HepG2 (cell line): ENCODE data around the gene PPP1R1B. TPM values are rescaled to one million over a fixed set of nuclear protein-coding genes. Genes with fewer than 3 reads are reported as not detected.
A peak's percentile ranks its signal among the peaks of the same experiment; 100 is the strongest.

Experiments
- AHR ChIP-seq: IDR thresholded peaks from 2 replicates; pipeline ENCODE4 v1.6.1; 2018; ENCODE audit warnings: missing genetic modification reagents, missing compliant biosample characterization
- ASH2L ChIP-seq: fragments of 300-600, 200-600 bp; sonication (generic); IDR thresholded peaks from 2 replicates; pipeline ENCODE4 v1.7.0; 2017; ENCODE audit warnings: low read depth, mild to moderate bottlenecking, moderate library complexity, mixed read lengths, low read length; ENCODE audit not compliant: insufficient read length
- FOXA1 ChIP-seq, 2 experiments: fragments of 450-650 bp in 1 of 2; sonication (generic) in 1 of 2; formaldehyde crosslinking in 1 of 2; IDR thresholded peaks; 2 replicates each; pipeline versions ENCODE4 v1.4.0 to v1.6.1; 2016 to 2020; ENCODE audit warnings: missing genetic modification reagents in 1 of 2
- FOXP1 ChIP-seq, 2 experiments: fragments of 450-650 bp in 1 of 2; IDR thresholded peaks; 2 replicates each; pipeline ENCODE4 v1.6.1; 2017 to 2018; ENCODE audit warnings: antibody characterized with exemption in 1 of 2
- GABPB1 ChIP-seq: IDR thresholded peaks from 2 replicates; pipeline ENCODE4 v1.6.1; 2016; ENCODE audit warnings: mild to moderate bottlenecking, missing genetic modification reagents, moderate library complexity, missing compliant biosample characterization
- GLI4 ChIP-seq: sonication (generic); formaldehyde crosslinking; IDR thresholded peaks from 2 replicates; pipeline ENCODE4 v1.5.1; 2020; ENCODE audit warnings: missing genetic modification reagents, mild to moderate bottlenecking, moderate library complexity, borderline replicate concordance
- MIER2 ChIP-seq: IDR thresholded peaks from 2 replicates; pipeline ENCODE4 v1.6.1; 2016; ENCODE audit warnings: missing biosample characterization, missing genetic modification reagents
- PAXIP1 ChIP-seq: sonication (generic); formaldehyde crosslinking; conservative IDR thresholded peaks from 2 replicates; pipeline ENCODE4 v1.4.0; 2020; ENCODE audit warnings: mild to moderate bottlenecking, missing genetic modification reagents, moderate library complexity
- PHF21A ChIP-seq: sonication (generic); formaldehyde crosslinking; IDR thresholded peaks from 2 replicates; pipeline ENCODE4 v1.5.0; 2020; ENCODE audit warnings: mild to moderate bottlenecking, missing genetic modification reagents
- PHF5A ChIP-seq: IDR thresholded peaks from one replicate; pipeline ENCODE4 v1.6.1; 2018; ENCODE audit warnings: low read depth, missing genetic modification reagents; ENCODE audit not compliant: unreplicated experiment
- TAF1 ChIP-seq: sonication (generic); formaldehyde crosslinking; IDR thresholded peaks from 2 replicates; pipeline ENCODE4 v1.4.0; 2020; ENCODE audit warnings: missing genetic modification reagents
- ZBTB38 ChIP-seq: sonication (generic); formaldehyde crosslinking; IDR thresholded peaks from 2 replicates; pipeline ENCODE4 v1.5.1; 2020; ENCODE audit warnings: mild to moderate bottlenecking, missing genetic modification reagents
- ZGPAT ChIP-seq: IDR thresholded peaks from 2 replicates; pipeline ENCODE4 v1.6.1; 2016; ENCODE audit warnings: mild to moderate bottlenecking
- ZNF136 ChIP-seq: sonication (generic); formaldehyde crosslinking; IDR thresholded peaks from 2 replicates; pipeline ENCODE4 v1.8.1; 2022; ENCODE audit warnings: low read depth, mild to moderate bottlenecking, moderate library complexity, missing genetic modification reagents
- ZNF343 ChIP-seq: sonication (generic); formaldehyde crosslinking; IDR thresholded peaks from 2 replicates; pipeline ENCODE4 v1.4.0; 2020; ENCODE audit warnings: mild to moderate bottlenecking, missing genetic modification reagents
- ZNF619 ChIP-seq: sonication (generic); formaldehyde crosslinking; IDR thresholded peaks from 2 replicates; pipeline ENCODE4 v1.4.0; 2020; ENCODE audit warnings: mild to moderate bottlenecking, missing genetic modification reagents
- ZNF704 ChIP-seq: sonication (generic); formaldehyde crosslinking; IDR thresholded peaks from 2 replicates; pipeline ENCODE4 v1.8.1; 2023; ENCODE audit warnings: mild to moderate bottlenecking, inconsistent platforms, moderate library complexity, missing genetic modification reagents, borderline replicate concordance
- polyA plus RNA-seq, 8 experiments: library from polyadenylated mRNA; depleted of rRNA in 3 of 8; stranded (reverse) in 7 of 8; unstranded in 1 of 8; fragments of >200 nt; fragmentation: Illumina TruSeq in 4 of 8; extraction: Trizol in 4 of 8; gene quantifications; 2 replicates each; pipeline versions ENCODE4 v1.2.1 to v1.2.3, GENCODE V29; 2011 to 2016; ENCODE audit warnings: low read depth in 4 of 8, missing spikeins in 1 of 8, mixed read lengths in 1 of 8; ENCODE audit not compliant: insufficient read depth in 1 of 8
- total RNA-seq, 5 experiments: library from RNA; depleted of rRNA; stranded (reverse); fragments of >200 nt; fragmentation: Illumina TruSeq; extraction: Trizol; gene quantifications; 2 replicates each; pipeline ENCODE4 v1.2.3, GENCODE V29; 2016; ENCODE audit warnings: low read depth in 1 of 5
- TF ChIP-seq, protein P1 (sequence below): sonication (generic); formaldehyde crosslinking; IDR thresholded peaks from 2 replicates; pipeline ENCODE4 v1.4.0; 2020; ENCODE audit warnings: mild to moderate bottlenecking, missing genetic modification reagents
- TF ChIP-seq, protein P2 (sequence below): sonication (generic); formaldehyde crosslinking; IDR thresholded peaks from 2 replicates; pipeline ENCODE4 v1.4.0; 2020; ENCODE audit warnings: missing genetic modification reagents, low read depth, mild to moderate bottlenecking, borderline replicate concordance

PPP1R1B gene
- total and polyA plus RNA-seq, 2 of the 13 experiments (the other 11 are each of a cell fraction or from before 2014, with no cell fraction given) = 0.08 TPM; not detected in 1

DNA sequence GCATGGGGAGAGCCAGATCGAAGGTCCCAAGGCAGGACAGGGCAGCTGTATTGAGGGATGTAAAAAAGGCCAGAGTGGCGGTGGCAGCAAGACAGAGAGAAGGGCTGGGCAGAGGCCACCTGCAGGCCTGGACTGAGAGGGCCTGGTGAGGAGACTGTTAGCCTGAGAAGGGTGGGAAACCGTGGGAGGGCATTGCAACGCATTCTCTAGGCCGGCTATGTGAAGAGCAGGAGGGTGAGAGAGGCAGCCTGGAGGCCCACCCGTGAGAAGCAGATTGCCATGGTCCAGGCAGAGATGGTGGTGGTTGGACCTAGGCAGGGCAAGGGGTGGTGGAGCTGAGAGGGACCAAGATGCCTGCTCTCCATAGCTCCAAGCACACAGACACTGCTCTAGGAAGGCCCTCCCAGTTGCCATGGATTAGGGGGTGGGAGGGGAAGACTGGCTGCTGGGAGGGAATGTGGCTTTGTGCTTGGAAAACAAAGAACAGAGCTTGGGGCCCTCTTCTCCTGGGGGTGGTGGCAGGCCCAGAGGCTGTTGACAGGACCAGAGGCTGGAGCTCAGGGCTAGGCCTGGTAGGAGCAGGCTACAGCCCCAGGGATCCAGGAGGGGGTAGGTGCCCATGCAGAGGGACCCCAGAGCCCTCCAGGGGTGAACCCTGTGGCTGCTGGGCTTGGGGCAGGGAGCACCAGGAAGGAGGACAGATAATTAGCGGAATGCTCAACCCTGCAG lies 26.0 kb downstream of the PPP1R1B start (continued):
- TF ChIP-seq, protein P1, sequence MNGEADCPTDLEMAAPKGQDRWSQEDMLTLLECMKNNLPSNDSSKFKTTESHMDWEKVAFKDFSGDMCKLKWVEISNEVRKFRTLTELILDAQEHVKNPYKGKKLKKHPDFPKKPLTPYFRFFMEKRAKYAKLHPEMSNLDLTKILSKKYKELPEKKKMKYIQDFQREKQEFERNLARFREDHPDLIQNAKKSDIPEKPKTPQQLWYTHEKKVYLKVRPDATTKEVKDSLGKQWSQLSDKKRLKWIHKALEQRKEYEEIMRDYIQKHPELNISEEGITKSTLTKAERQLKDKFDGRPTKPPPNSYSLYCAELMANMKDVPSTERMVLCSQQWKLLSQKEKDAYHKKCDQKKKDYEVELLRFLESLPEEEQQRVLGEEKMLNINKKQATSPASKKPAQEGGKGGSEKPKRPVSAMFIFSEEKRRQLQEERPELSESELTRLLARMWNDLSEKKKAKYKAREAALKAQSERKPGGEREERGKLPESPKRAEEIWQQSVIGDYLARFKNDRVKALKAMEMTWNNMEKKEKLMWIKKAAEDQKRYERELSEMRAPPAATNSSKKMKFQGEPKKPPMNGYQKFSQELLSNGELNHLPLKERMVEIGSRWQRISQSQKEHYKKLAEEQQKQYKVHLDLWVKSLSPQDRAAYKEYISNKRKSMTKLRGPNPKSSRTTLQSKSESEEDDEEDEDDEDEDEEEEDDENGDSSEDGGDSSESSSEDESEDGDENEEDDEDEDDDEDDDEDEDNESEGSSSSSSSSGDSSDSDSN (CRISPR knock-in tag) = peak; percentile 73
- TF ChIP-seq FOXP1 (IDR thresholded peaks at IDR 0.05) (no peak), FOXP1 (CRISPR knock-in tag; IDR thresholded peaks at IDR 0.05) (0 out of 2 replicates have a peak, but pooled peaks have one; percentile 24), ZNF619 (0 out of 2 replicates have a peak, but pooled peaks have one; percentile 53), ZNF704 (0 out of 2 replicates have a peak, but pooled peaks have one; percentile 29), AHR (CRISPR knock-in tag) (peak; percentile 59; the same call in 1 of the 2 replicates), ZBTB38 (CRISPR knock-in tag) (no peak; the same call in 1 of the 2 replicates), PHF5A (CRISPR knock-in tag) (no peak), GABPB1 (CRISPR knock-in tag) (peak; percentile 25; the same call in 1 of the 2 replicates), GLI4 (no peak), ZNF343 (peak; percentile 35; the same call in 1 of the 2 replicates), ZNF136 (CRISPR knock-in tag) (no peak), FOXA1 (IDR thresholded peaks at IDR 0.05) (no peak), FOXA1 (CRISPR knock-in tag; IDR thresholded peaks at IDR 0.05) (peak; percentile 43), MIER2 (CRISPR knock-in tag) (no peak), ZGPAT (CRISPR knock-in tag) (no peak), TAF1 (CRISPR knock-in tag) (0 out of 2 replicates have a peak, but pooled peaks have one; percentile 29), PAXIP1 (CRISPR knock-in tag) (peak; percentile 76), ASH2L (peak; percentile 23), PHF21A (CRISPR knock-in tag) (0 out of 2 replicates have a peak, but pooled peaks have one; percentile 16)
- TF ChIP-seq, protein P2, sequence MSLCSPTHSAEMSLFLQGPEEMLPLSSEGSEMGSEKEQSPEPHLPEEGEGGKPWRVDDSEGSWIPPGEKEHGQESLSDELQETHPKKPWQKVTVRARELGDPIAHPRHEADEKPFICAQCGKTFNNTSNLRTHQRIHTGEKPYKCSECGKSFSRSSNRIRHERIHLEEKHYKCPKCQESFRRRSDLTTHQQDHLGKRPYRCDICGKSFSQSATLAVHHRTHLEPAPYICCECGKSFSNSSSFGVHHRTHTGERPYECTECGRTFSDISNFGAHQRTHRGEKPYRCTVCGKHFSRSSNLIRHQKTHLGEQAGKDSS (CRISPR knock-in tag) = 0 out of 2 replicates have a peak, but pooled peaks have one; percentile 59
